Measurements from ENCODE around the gene GUCY2D.

The GUCY2D gene

GRCh38 chr17:8003594-8004181, 1.3 kb downstream of the GUCY2D start:
- TF ChIP-seq, protein P1, sequence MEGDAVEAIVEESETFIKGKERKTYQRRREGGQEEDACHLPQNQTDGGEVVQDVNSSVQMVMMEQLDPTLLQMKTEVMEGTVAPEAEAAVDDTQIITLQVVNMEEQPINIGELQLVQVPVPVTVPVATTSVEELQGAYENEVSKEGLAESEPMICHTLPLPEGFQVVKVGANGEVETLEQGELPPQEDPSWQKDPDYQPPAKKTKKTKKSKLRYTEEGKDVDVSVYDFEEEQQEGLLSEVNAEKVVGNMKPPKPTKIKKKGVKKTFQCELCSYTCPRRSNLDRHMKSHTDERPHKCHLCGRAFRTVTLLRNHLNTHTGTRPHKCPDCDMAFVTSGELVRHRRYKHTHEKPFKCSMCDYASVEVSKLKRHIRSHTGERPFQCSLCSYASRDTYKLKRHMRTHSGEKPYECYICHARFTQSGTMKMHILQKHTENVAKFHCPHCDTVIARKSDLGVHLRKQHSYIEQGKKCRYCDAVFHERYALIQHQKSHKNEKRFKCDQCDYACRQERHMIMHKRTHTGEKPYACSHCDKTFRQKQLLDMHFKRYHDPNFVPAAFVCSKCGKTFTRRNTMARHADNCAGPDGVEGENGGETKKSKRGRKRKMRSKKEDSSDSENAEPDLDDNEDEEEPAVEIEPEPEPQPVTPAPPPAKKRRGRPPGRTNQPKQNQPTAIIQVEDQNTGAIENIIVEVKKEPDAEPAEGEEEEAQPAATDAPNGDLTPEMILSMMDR (IDR thresholded peaks at IDR 0.05; ENCODE audit: low read length, missing control alignments), result no peak
- no peak overlapping the region for H3K4me3 ChIP-seq (replicated peaks; ENCODE audit: low read depth, low read length)
- no peak for DNase-seq (ENCODE audit: low read depth)

- TF ChIP-seq, protein P1 (IDR thresholded peaks at IDR 0.05; ENCODE audit: low read length, missing control alignments), result no peak
- H3K4me3 ChIP-seq (replicated peaks; ENCODE audit: low read depth, low read length), result no peak overlapping the region
- DNase-seq (ENCODE audit: low read depth), result peak; percentile 73
Observed at GRCh38 chr17:8004899-8005298, 2.5 kb downstream of the GUCY2D start.

- no peak for DNase-seq (ENCODE audit: low read depth)
- H3K4me3 ChIP-seq (replicated peaks; ENCODE audit: low read depth, low read length), result no peak overlapping the region
- TF ChIP-seq, protein P1 (IDR thresholded peaks at IDR 0.05; ENCODE audit: low read length, missing control alignments), result no peak
Observed at GRCh38 chr17:8005357-8005756, 2.9 kb downstream of the GUCY2D start.

DNA sequence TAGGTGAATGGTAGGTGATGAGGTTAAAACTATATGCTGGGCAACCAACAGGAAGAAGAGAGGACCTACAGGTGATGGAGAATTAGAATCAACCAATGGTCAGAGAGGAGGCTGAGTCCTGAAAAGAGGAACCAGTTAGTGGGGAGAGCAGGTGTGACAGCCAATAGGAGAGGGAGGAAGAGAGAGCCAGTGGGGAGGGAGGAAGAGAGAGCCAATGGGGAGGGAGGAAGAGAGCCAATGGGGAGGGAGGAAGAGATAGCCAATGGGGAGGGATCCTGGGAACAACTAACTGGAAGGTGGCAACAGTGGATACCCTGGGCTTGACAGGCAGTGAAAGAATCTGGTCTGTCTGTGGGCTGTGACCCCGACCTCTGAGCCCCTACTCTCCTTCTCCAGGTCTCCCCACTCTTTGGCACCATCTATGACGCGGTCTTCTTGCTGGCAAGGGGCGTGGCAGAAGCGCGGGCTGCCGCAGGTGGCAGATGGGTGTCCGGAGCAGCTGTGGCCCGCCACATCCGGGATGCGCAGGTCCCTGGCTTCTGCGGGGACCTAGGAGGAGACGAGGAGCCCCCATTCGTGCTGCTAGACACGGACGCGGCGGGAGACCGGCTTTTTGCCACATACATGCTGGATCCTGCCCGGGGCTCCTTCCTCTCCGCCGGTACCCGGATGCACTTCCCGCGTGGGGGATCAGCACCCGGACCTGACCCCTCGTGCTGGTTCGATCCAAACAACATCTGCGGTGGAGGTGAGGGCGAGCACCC, 3.7 kb downstream of the GUCY2D start:
- H3K4me3 ChIP-seq (replicated peaks; ENCODE audit: low read depth, low read length), result no peak overlapping the region
- DNase-seq (ENCODE audit: low read depth), result no peak
- TF ChIP-seq, protein P1 (IDR thresholded peaks at IDR 0.05; ENCODE audit: low read length, missing control alignments), result no peak

GRCh38 chr17:8006836-8007680, 4.6 kb downstream of the GUCY2D start:
- DNase-seq (ENCODE audit: low read depth), result no peak
- no peak overlapping the region for H3K4me3 ChIP-seq (replicated peaks; ENCODE audit: low read depth, low read length)
- TF ChIP-seq, protein P1 (IDR thresholded peaks at IDR 0.05; ENCODE audit: low read length, missing control alignments), result no peak

DNA sequence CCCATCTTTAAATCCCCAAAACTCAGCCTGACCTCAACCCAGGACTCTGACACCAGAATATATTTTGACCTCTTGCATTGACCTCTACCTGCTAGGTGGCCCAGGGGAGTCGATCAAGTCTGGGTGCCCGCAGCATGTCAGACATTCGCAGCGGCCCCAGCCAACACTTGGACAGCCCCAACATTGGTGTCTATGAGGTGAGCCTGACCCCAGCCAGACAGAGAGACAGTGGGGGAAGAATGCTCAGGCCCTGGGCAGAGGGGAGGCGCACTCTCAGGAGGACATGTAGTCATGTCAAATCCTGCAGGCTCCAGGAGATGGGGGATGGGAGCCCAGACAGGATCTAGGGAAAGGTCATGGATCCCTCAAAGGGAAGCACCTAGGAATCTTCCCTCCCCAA, 5.4 kb downstream of the GUCY2D start:
- DNase-seq (ENCODE audit: low read depth), result no peak
- TF ChIP-seq, protein P1 (IDR thresholded peaks at IDR 0.05; ENCODE audit: low read length, missing control alignments), result no peak
- no peak overlapping the region for H3K4me3 ChIP-seq (replicated peaks; ENCODE audit: low read depth, low read length)

All from fibroblast of pulmonary artery (primary cell).